NAMALWA (cell line): Measurements from ENCODE around the gene CCNB1.
"Not testable (repeated sequence)": the region's sequence is repeated elsewhere in the genome, so short reads cannot be mapped to it uniquely, and the experiment has no call there.

Source experiments
- DNase-seq: peaks from one replicate; pipeline ENCODE4 v3.0.0-alpha.2; 2015; ENCODE audit warnings: low spot score

CCNB1 gene

DNA sequence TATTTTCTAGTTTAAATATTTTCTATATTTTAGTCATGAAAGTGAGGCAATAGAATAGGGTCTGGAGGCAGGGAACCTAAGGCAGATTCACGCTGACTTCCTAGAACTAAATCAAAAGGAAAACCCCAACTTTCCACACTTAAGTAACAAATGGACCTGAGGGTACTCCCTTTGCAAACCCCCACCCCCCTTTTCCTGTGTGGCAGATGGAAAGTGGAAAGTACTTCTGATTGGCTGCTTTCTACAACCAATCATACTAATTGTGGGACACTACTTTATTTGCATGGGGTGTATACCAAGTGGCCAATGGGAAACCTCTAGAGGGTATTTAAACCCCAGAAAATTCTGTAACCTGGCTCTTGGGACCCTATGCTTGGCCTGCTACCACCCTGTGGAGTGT lies 17.7 kb downstream of the CCNB1 start:
- no peak for DNase-seq

- no peak for DNase-seq
Observed at GRCh38 chr5:69187342-69187741, 20.4 kb downstream of the CCNB1 start.

DNA sequence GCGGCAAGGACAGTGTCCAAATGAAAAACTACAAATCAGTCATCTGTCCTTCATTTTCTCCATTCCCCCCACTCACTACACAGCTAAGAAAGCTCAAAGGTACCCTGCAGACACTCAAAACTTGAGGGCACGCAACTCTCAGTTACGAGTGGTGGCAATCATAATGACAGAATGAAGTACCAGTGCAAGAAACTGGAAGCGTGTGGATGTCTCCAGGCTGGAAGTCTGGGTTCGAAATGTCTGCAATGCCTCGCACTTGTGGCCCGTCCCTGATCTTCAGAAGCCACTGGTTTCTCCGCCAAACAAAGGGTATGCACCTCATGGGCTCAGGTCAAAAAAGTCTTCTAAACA lies 21.8 kb downstream of the CCNB1 start:
- DNase-seq = no peak

- DNase-seq = peak; percentile 95
Observed at GRCh38 chr5:69189162-69190086, 22.5 kb downstream of the CCNB1 start, which contains the start of gene CENPH. TSS of gene CENPH (plus strand) at chr5:69189583. CDS start at chr5:69189635, 52 bp downstream.

- DNase-seq = no peak
Observed at GRCh38 chr5:69202497-69202896, 35.5 kb downstream of the CCNB1 start.

- no peak for DNase-seq
Observed at GRCh38 chr5:69206528-69207190, 39.7 kb downstream of the CCNB1 start.

DNA sequence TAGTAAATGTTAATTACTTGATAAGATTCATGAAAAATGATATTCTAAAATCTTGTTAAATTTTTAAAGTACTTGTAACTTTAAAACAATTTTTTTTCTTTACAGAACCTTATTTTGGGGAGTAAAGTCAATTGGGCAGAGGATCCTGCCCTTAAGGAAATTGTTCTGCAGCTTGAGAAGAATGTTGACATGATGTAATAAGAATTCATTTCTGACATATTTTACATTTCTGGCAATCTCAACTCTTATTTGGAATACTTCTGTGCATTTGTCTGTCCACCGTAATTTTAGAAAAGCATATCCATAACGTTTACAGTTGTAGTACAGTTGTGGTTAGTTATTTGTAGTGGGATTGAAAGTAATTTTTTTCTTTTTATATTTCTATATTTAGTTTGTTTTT lies 42.7 kb downstream of the CCNB1 start:
- no peak for DNase-seq

DNA sequence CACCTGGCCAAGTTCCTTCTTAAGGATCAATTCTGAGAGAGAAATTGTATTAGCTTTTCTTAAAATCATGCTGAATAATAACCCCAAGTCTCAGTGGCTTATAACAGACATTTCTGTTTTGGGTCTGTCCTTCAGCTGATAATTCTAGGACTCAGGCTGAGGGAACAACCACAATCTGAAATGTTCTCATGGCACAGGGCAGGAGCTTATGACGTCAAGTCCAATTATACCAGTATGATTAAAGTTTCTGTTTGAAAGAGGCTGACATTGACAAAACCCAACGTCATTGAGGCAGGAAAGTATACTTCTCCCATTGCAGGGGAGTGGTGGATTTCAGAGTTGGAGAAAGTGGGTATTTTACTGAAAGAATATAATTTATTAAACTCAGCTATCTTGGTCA lies 44.2 kb downstream of the CCNB1 start:
- no peak for DNase-seq

DNA sequence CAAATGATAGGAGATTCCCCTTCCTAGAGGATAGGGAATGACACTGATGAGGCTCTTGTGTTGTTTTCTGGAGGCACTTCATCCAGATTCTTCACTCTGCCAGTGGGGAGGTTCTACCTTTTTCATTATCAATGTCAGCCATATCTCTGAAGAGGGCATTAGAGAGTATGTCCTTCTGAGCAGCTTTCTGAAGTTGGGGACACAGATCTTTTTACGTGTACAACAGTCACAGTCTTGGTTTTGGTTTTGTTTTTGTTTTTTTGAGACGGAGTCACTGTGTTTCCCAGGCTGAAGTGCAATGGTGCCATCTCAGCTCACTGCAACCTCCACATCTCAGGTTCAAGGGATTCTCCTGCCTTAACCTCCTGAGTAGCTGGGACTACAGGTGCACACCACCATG lies 45.1 kb downstream of the CCNB1 start:
- no peak for DNase-seq

DNA sequence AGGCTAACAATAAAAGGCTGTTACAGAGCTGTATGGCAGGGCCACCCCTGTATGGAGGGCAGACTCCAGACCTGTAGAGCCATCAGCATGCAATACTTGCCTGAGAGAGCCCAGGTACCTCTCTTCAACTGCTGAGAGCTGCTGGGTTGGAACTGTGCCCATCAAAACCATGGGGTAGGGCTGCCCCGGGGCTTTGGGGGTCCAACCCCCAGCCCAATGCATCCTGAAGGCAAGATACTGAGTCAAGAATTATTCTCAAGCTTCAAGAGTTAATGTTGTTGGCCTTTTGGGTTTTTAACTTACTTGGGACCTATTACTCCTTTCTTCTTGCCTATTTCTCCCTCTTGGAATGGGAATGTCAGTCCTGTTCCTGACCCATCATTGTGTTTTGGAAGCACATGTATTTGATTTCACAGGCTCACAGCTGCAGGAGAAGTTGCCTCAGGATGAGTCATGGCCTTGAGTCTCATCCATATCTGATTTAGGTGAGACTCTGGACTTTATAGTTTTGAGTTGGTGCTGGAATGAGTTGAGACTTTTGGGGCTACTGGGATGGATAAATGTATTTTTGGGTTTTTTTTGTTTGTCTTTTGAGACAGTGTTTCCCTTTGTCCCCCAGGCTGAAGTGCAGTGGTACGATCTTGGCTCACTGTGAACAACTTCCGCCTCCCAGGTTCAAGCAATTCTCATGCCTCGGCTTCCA lies 46.7 kb downstream of the CCNB1 start:
- DNase-seq = no peak

GRCh38 chr5:69217151-69217511 lies 50.2 kb downstream of the CCNB1 start:
- DNase-seq = no peak

DNA sequence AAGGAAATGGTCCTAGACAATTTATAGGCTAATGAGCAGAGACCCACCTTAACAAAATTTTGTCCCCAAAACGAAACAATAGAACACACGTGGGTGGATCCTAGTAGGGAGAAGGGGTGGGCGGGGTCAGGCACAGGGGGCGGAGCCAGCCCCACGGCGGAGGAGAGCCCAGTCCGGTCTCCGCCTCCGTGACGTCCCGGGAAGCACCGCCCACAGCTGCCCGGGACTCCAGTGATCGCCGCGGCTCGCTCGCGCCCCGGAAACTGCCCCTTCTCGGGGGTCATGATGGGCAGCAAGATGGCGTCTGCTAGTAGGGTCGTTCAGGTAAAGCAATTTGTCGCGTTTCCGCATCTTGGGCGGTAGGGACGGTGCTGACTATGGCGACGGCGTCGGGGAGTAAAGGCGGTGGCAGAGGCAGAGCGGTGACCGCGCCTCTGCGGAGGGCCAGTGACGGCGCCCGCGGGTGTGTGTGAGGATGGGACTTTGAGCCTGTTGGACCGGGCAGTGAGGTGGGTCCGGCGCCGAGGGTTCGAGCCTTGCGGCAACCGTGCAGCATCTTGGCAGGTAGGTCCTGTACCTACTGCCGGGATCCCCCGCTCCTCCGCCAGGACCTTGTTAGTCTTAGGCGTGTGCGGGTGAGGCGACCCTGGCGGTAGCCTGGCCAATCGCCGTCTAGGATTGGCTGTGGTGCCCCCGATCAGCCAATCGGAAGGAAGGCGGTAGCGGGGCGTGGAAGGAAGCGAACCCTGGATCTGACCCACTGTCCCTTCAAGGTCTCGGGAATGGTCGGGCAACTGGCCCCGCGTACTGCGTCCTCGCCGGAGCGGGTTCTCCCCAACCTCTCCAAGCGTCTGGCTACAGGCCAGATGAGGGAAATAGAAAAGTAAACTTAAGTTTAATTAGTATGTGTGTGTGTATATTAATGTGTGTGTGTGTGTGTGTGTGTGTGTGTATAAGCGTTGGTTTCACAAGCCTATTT lies 50.9 kb downstream of the CCNB1 start:
- DNase-seq = peak; percentile 93

- DNase-seq = no peak
Observed at GRCh38 chr5:69219939-69220338, 53.0 kb downstream of the CCNB1 start.

GRCh38 chr5:69220371-69220770 lies 53.4 kb downstream of the CCNB1 start:
- DNase-seq = not testable (repeated sequence)

- not testable (repeated sequence) for DNase-seq
Observed at GRCh38 chr5:69220833-69221232, 53.9 kb downstream of the CCNB1 start.

DNA sequence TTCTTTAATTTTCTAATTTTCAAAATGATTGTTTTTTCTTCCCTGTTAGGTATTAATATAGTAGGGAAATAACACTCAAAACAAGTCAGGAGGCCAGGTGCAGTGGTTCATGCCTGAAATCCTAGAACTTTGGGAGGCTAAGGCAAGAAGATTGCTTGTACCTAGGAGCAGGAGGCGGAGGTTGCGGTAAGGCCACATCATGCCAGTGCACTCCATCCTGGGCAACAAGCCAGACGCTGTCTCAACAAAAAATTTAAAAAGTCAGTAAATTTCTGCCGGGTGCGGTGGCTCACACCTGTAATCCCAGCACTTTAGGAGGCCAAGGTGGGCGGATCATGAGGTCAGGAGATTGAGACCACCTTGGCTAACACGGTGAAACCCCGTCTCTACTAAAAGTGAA lies 57.6 kb downstream of the CCNB1 start:
- DNase-seq = no peak

GRCh38 chr5:69225860-69226259 lies 58.9 kb downstream of the CCNB1 start:
- DNase-seq = no peak
